Naive thymus-derived CD8-positive, alpha-beta T cell (primary cell): ENCODE measurements around the gene CAMK4. TPM values are rescaled to one million over a fixed set of nuclear protein-coding genes. Genes with fewer than 3 reads are reported as not detected.
"Not testable (repeated sequence)": the region's sequence is repeated elsewhere in the genome, so short reads cannot be mapped to it uniquely, and the experiment has no call there.

Source experiments
- ATAC-seq, 2 donors: fragments of 150-1000 bp; cut with Tn5 transposase in 1 of 2; sonication (Bioruptor Pico), chemical (Tn5 transposase) in 1 of 2; 1 replicate in 1 of 2; 2 replicates in 1 of 2; pipeline ENCODE4 v1.10.0; 2021; ENCODE audit warnings: mild to moderate bottlenecking in 2 of 2, moderate library complexity in 2 of 2
- POLR2A ChIA-PET: fragments of 350-600 bp; sonication (Branson Sonifier 250); formaldehyde crosslinking; loops from one replicate; lab custom pipeline; 2021; ENCODE audit warnings: antibody characterized with exemption; lab: Charles Lee
- DNase-seq, 10 donors: peaks; one replicate each; pipeline versions ENCODE4 v3.0.0 to v3.0.0-alpha.2; 2020 to 2022
- H3K27ac Mint-ChIP-seq, 10 donors: one replicate each; pipeline ENCODE4 v1.8.0; 2020 to 2022; ENCODE audit warnings: mild to moderate bottlenecking in 10 of 10, mixed read lengths in 10 of 10, moderate library complexity in 4 of 10, inconsistent platforms in 1 of 10
- H3K27me3 Mint-ChIP-seq, 5 donors: one replicate each; pipeline ENCODE4 v1.8.0; 2021 to 2022; ENCODE audit warnings: mixed read lengths in 5 of 5
- H3K36me3 Mint-ChIP-seq, 3 donors: one replicate each; pipeline ENCODE4 v1.8.0; 2020 to 2022; ENCODE audit warnings: mixed read lengths in 3 of 3, mild to moderate bottlenecking in 2 of 3, inconsistent platforms in 1 of 3
- H3K4me1 Mint-ChIP-seq, 4 donors: one replicate each; pipeline ENCODE4 v1.8.0; 2021 to 2022; ENCODE audit warnings: mixed read lengths in 4 of 4
- H3K4me3 Mint-ChIP-seq, 10 donors: one replicate each; pipeline ENCODE4 v1.8.0; 2020 to 2022; ENCODE audit warnings: mild to moderate bottlenecking in 10 of 10, mixed read lengths in 10 of 10, moderate library complexity in 6 of 10, inconsistent platforms in 1 of 10
- H3K9me3 Mint-ChIP-seq, 9 donors: one replicate each; pipeline ENCODE4 v1.8.0; 2020 to 2022; ENCODE audit warnings: mixed read lengths in 9 of 9, mild to moderate bottlenecking in 3 of 9, inconsistent platforms in 1 of 9, moderate library complexity in 1 of 9
- polyA plus RNA-seq, 3 donors: library from polyadenylated mRNA; unstranded; fragments of 300-500 nt; fragmentation: Illumina TruSeq; gene quantifications; one replicate each; pipeline ENCODE4 v1.2.3, GENCODE V29; 2021
- total RNA-seq, 8 experiments: library from RNA in 2 of 8; stranded (reverse) in 2 of 8; gene quantifications; one replicate each; pipeline ENCODE4 v1.2.3 and lab custom pipeline; 2021 to 2026

The CAMK4 gene
- total and polyA plus RNA-seq, 5 experiments from 2014 or later = 93.3 to 307 (median 134) TPM

DNA sequence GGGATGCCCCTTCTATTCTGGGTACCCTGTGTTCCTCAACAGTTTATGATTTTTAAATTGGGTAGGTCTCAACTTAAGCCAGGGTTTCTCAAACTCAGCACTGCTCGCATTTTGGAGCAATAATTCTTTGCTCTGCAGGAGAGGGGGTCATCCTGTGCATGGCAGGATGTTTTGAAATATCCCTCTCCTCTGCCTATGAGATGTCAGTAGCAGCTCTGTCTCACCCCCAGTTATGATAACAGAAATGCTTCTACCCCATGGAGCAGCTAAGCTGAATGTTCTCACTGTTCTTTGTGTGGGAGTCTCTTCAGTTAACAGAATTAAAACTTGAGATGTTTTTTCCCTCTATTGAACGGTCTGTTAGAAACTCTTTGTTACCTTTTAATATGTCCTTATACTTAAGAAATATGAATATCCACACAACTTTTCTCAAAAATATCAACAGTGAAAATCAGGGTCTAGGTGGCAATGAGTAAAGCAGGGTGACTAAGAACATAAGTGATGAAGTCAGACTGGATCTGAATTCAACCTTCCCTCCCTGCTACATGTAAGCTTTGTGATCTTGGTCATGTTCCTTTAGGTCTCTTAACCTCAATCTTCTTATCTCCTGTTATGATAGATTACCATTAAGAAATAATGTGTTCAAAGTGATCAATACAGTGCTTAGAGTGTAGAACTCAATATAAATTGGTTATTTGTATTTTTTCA is 89.0 kb downstream of the CAMK4 start:
- POLR2A ChIA-PET = no interaction called here
- peaks cover 28 to 85% (median 81%) of the 10 kb centered on the region in 4 donors for H3K4me1 Mint-ChIP-seq
- no peaks in the 10 kb centered on the region for H3K36me3 Mint-ChIP-seq
- no peaks in the 10 kb centered on the region for H3K27me3 Mint-ChIP-seq
- DNase-seq (no peak), ATAC-seq (peak; percentile 48 to 54)
- H3K9me3 Mint-ChIP-seq = no peaks in the 10 kb centered on the region
- peak overlapping the region in 9 of 10 donors; percentile 8 to 84 (median 63) for H3K27ac Mint-ChIP-seq
- peak overlapping the region in 4 of 10 donors; percentile 15 to 21 (median 19) for H3K4me3 Mint-ChIP-seq

DNA sequence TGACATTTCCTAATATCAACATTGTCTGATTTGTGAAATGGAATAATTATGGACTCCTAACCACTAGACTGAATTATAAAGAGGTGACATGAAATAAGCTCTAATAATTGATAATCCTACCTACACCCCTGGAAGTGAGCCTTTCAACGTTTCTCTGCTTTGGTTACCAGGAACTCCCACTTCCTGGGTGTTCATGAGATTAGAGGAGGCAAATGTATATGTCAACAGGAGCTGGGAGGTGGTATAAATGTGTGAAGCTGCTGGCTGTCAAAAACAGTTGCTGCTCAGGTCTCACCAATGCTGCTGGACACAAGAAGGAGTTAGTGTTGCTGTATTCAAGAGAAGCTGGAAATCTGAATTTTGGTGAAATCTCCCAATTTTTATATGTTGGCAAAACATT is 96.8 kb downstream of the CAMK4 start:
- peaks cover 25 to 64% (median 47%) of the 10 kb centered on the region in 4 donors for H3K4me1 Mint-ChIP-seq
- no peak for DNase-seq
- no peaks in the 10 kb centered on the region for H3K27me3 Mint-ChIP-seq
- peak in 1 of 2 donors; percentile 22 for ATAC-seq
- H3K36me3 Mint-ChIP-seq = peaks cover 31 to 39% (median 37%) of the 10 kb centered on the region in 3 donors
- POLR2A ChIA-PET = interaction anchor here (0.6 to 0.8 kb wide), 2 partner anchors 12 to 459 kb away, joined by 3 read pairs; no protein-coding TSS in a partner anchor
- H3K9me3 Mint-ChIP-seq = peaks cover 5 to 36% (median 21%) of the 10 kb centered on the region in 9 donors
- peak overlapping the region in 9 of 10 donors; percentile 14 to 82 (median 43) for H3K27ac Mint-ChIP-seq
- peak overlapping the region in 7 of 10 donors; percentile 9 to 54 (median 33) for H3K4me3 Mint-ChIP-seq

DNA sequence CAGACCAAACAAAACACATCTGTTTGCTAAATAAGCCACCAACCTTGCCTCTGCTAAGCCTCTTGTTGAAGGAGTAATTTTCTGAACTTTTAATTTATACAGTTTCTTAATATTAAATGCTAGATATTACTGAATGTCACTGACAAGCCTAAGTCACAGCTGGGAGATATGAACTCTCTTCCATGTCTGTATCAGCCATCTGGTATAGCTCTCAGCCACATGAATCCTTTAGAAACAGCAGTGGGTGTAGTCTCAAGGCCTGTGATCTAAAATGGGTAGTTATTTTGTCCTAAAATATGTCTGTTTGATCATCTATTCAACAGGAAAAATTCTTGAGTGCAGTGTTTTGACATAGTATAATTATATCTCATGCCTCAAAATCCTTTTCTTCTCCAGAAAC is 97.2 kb downstream of the CAMK4 start:
- POLR2A ChIA-PET = interaction anchor here (0.6 kb wide), 1 partner anchor 459 kb away, joined by 3 read pairs; no protein-coding TSS in a partner anchor
- H3K4me1 Mint-ChIP-seq = peaks cover 22 to 60% (median 43%) of the 10 kb centered on the region in 4 donors
- H3K27me3 Mint-ChIP-seq = no peaks in the 10 kb centered on the region
- H3K36me3 Mint-ChIP-seq = peaks cover 31 to 40% (median 37%) of the 10 kb centered on the region in 3 donors
- peaks cover 5 to 39% (median 21%) of the 10 kb centered on the region in 9 donors for H3K9me3 Mint-ChIP-seq
- DNase-seq (no peak), ATAC-seq (no peak)
- peak overlapping the region in 7 of 10 donors; percentile 6 to 72 (median 57) for H3K27ac Mint-ChIP-seq
- H3K4me3 Mint-ChIP-seq = peak overlapping the region in 1 of 10 donors; percentile 41

DNA sequence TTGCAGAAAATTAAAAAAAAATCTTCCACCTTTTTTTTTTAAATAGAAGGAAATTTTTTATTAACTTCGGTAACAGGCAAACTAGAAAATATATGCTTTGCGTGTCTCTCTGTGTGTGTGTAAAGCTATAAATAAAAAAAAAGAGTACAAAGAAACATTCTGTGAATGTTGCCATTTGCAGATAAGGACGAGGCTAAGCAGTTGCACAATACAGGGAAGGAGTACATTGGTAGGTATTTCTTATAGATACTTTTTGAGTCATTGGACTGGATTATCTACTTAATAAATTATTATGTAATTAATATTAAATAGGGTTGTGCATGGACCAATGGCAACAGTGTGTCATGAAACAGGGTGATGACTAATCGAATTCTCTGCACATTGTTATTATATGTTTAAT is 102.4 kb downstream of the CAMK4 start:
- Mint-ChIP-seq H3K27ac (no peak overlapping the region), H3K4me3 (no peak overlapping the region), H3K9me3 (peaks cover 5 to 68% (median 34%) of the 10 kb centered on the region in 9 donors), H3K4me1 (peaks cover 12 to 19% (median 13%) of the 10 kb centered on the region in 4 donors), H3K27me3 (no peaks in the 10 kb centered on the region), H3K36me3 (peaks cover 27 to 53% (median 37%) of the 10 kb centered on the region in 3 donors)
- POLR2A ChIA-PET = no interaction called here
- ATAC-seq (no peak), DNase-seq (no peak)

DNA sequence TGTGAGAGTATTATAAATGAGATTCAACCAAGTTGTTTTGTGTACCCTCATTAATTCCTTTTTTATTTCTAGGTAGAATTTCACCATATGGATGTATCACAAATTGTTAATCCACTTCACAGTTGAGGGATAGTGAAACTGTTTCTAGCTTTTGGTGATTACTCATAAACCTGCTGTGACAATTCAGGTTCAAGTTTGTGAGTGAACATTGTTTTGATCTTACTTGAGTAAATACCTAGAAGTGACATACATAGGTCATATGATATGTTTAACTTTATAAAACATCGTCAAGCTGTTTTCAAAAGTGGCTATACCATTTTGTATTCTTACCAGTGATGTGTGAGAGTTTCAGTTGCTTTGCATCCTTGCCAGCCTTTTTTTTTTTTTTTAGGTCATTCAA is 112.9 kb downstream of the CAMK4 start:
- peak in 1 of 2 donors; percentile 27 for ATAC-seq
- H3K4me3 Mint-ChIP-seq = peak overlapping the region in 5 of 10 donors; percentile 24 to 53 (median 34)
- H3K27ac Mint-ChIP-seq = peak overlapping the region in 5 of 10 donors; percentile 12 to 68 (median 22)
- H3K36me3 Mint-ChIP-seq = peaks cover 0 to 4% (median 0%) of the 10 kb centered on the region in 3 donors
- H3K9me3 Mint-ChIP-seq = peaks cover 0 to under 1% (median 0%) of the 10 kb centered on the region in 9 donors
- POLR2A ChIA-PET = no interaction called here
- H3K4me1 Mint-ChIP-seq = peaks cover 43 to 85% (median 78%) of the 10 kb centered on the region in 4 donors
- H3K27me3 Mint-ChIP-seq = no peaks in the 10 kb centered on the region
- no peak for DNase-seq

DNA sequence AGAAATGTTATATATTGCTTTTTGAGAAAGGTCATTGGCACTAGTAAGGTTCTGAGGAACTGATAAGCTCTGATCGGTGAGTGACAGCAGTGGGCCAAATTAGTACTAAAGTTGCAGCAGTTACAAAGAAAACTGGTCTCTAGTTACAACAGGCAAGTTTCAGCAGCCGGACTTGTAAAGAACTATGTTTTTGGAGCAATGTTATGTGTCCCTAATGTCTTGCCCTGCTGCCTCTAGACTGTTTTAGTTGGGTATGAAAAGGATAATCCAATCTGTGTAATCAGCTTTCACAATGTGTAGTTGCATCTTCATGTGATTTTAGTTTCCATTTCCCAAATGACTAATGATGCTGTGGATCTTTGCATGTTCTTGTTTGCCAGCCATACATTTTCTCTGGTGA is 113.5 kb downstream of the CAMK4 start:
- Mint-ChIP-seq H3K27ac (peak overlapping the region in 5 of 10 donors; percentile 12 to 68 (median 22)), H3K36me3 (no peaks in the 10 kb centered on the region), H3K4me3 (peak overlapping the region in 5 of 10 donors; percentile 24 to 53 (median 34)), H3K27me3 (no peaks in the 10 kb centered on the region), H3K4me1 (peaks cover 43 to 80% (median 75%) of the 10 kb centered on the region in 4 donors), H3K9me3 (no peaks in the 10 kb centered on the region)
- ATAC-seq (no peak), DNase-seq (no peak)
- POLR2A ChIA-PET = no interaction called here

DNA sequence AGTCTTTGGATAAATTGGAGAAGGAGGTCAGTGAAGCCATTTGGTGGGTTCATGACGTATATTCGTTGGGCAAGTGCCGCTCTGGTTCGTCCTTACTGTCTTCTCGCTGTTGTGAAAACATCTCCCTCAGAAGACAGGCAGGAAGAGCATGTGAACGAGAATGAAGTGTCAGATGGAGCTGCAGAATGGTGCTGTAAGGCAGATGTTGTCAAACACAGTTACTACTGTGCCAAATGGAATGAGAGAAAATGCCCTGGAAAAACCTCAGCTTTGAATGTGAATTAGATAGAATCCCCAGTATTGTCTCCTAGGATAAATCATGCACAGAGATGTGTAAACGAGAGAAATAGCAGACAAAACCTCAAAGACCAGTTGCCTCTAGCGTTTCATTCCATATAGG is 121.5 kb downstream of the CAMK4 start:
- POLR2A ChIA-PET = no interaction called here
- Mint-ChIP-seq H3K27me3 (no peaks in the 10 kb centered on the region), H3K4me1 (peaks cover 23 to 65% (median 43%) of the 10 kb centered on the region in 4 donors), H3K4me3 (no peak overlapping the region), H3K9me3 (no peaks in the 10 kb centered on the region), H3K36me3 (peaks cover 14 to 59% (median 33%) of the 10 kb centered on the region in 3 donors), H3K27ac (peak overlapping the region in 4 of 10 donors; percentile 8 to 77 (median 39))
- DNase-seq = no peak
- no peak for ATAC-seq

DNA sequence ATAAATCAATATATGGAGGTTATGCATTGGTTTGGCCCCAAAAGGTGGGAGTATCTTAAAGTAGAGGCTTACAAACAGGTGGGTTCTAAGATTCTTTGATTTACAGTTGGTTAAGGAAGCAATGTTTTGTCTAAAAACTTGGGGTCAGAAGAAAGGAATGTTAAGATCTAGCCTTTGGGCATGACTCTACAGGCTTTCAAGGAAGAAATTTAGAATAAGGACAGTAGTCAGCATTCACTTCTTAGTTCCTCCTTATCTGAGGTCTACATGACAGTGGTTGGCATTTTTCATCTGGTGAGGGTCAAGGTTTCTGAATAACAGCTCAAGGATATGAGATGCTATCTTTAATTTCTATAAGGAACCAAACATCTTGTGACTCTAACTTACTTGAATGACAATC is 122.8 kb downstream of the CAMK4 start:
- peaks cover 14 to 71% (median 43%) of the 10 kb centered on the region in 3 donors for H3K36me3 Mint-ChIP-seq
- H3K4me1 Mint-ChIP-seq = peaks cover 18 to 54% (median 39%) of the 10 kb centered on the region in 4 donors
- H3K4me3 Mint-ChIP-seq = no peak overlapping the region
- H3K9me3 Mint-ChIP-seq = no peaks in the 10 kb centered on the region
- POLR2A ChIA-PET = no interaction called here
- no peak for DNase-seq
- ATAC-seq = no peak
- peak overlapping the region in 3 of 10 donors; percentile 8 to 41 (median 30) for H3K27ac Mint-ChIP-seq
- H3K27me3 Mint-ChIP-seq = no peaks in the 10 kb centered on the region

DNA sequence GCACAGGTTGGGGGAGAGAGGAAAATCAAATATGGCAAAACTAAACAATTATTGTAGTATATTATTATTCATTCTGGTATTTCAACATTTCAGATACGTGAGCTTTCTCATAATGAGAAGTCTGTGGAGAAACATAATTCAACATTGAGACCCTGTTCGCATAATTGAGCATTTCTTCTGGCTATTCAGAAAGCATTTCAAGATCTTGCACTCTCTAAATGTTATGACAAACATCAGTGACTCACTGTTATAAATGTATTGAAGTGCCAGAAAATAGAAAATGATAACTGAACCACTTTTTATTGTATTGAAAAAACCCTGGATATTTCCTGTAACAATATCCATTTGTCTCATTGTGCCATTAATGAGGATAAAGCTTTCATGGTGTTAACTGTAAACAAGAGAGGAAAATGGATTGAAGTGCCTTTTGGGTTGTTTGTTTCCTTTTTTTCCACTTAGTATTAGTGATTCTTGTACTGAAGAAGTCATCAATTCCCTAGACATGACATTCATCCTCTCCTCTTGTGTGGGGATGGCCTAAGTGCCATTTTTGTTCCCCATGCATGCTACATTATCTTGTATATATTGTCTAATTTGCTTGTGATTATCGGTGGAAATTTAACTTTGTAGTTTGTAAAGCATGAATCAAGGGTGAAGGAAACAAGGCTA is 124.6 kb downstream of the CAMK4 start:
- H3K9me3 Mint-ChIP-seq = no peaks in the 10 kb centered on the region
- ATAC-seq (no peak), DNase-seq (no peak)
- H3K27ac Mint-ChIP-seq = peak overlapping the region in 2 of 10 donors; percentile 3 to 53
- no peaks in the 10 kb centered on the region for H3K27me3 Mint-ChIP-seq
- POLR2A ChIA-PET = no interaction called here
- peaks cover 22 to 56% (median 38%) of the 10 kb centered on the region in 4 donors for H3K4me1 Mint-ChIP-seq
- peaks cover 18 to 80% (median 53%) of the 10 kb centered on the region in 3 donors for H3K36me3 Mint-ChIP-seq
- no peak overlapping the region for H3K4me3 Mint-ChIP-seq

DNA sequence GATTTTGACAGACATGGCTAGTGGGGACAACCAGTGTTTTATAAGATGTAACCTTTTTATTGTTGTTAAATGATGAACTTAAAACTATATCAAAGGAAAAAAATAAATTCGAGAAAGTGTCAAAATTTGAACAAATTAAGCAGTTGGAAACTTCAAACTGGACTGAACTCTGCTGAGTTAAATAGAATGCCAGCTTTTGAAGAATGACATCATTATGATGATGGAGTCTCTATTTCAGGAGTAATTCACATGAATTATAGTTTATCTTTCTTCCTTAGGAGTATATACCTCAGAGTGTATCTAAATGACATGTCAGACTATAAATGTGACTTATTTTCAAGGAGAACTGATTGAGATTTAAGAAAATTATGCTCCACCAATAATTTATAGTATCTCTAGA is 125.2 kb downstream of the CAMK4 start:
- Mint-ChIP-seq H3K27me3 (no peaks in the 10 kb centered on the region), H3K9me3 (peaks cover 0 to 3% (median 0%) of the 10 kb centered on the region in 9 donors), H3K36me3 (peaks cover 22 to 82% (median 55%) of the 10 kb centered on the region in 3 donors), H3K4me1 (peaks cover 24 to 54% (median 38%) of the 10 kb centered on the region in 4 donors), H3K4me3 (no peak overlapping the region), H3K27ac (peak overlapping the region in 1 of 10 donors; percentile 3)
- ATAC-seq (no peak), DNase-seq (no peak)
- POLR2A ChIA-PET = no interaction called here

DNA sequence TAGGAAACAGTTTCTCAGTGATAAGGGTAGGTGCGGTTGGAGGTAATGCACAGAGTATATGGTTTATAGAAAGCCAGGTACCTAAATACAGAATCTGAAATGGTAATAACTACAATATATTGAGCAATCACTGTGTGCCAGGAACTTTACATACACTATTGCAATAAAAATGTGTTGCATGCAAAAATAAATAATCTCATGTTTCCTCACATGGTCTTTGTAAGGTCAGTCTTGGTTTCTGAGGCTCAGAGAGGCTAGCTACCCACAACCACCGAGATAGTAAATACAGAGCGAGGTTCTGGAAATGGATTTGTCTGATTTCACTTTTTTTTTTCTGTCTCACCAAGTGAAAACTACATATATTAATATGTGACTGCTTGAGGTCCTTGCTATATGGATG is 128.9 kb downstream of the CAMK4 start:
- ATAC-seq = no peak
- Mint-ChIP-seq H3K36me3 (peaks cover 18 to 67% (median 48%) of the 10 kb centered on the region in 3 donors), H3K27me3 (no peaks in the 10 kb centered on the region), H3K4me3 (no peak overlapping the region), H3K27ac (peak overlapping the region in 3 of 10 donors; percentile 5 to 29 (median 21)), H3K4me1 (peaks cover 21 to 43% (median 31%) of the 10 kb centered on the region in 4 donors), H3K9me3 (peaks cover 0 to 3% (median 0%) of the 10 kb centered on the region in 9 donors)
- POLR2A ChIA-PET = no interaction called here
- DNase-seq = no peak

DNA sequence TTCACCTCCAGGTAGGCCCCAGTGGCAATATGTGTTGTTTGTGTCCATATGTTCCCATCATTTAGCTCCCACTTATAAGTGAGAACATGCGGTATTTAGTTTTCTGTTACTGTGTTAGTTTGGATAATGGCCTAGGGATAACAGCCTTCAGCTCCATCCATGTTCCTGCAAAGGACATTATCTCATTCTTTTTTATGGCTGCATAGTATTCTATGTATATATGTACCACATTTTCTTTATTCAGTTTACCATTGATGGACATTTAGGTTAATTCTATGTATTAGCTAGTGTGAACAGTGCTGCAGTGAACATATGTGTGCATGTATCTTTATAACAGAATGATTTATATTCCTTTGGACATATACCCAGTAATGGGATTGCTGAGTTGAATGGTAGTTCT is 134.5 kb downstream of the CAMK4 start:
- Mint-ChIP-seq H3K27ac (peak overlapping the region in 1 of 10 donors; percentile 37), H3K4me3 (peak overlapping the region in 1 of 10 donors; percentile 34), H3K36me3 (peaks cover 27 to 51% (median 40%) of the 10 kb centered on the region in 3 donors), H3K4me1 (peaks cover 29 to 61% (median 38%) of the 10 kb centered on the region in 4 donors)
- ATAC-seq, H3K27me3 Mint-ChIP-seq, DNase-seq, POLR2A ChIA-PET, H3K9me3 Mint-ChIP-seq: not testable (repeated sequence)
